Transverse colon (tissue), 4 donors: ENCODE data around the gene ARF6. TPM values are rescaled to one million over a fixed set of nuclear protein-coding genes. Genes with fewer than 3 reads are reported as not detected.

Experiments
- DNase-seq: peaks from one replicate; pipeline ENCODE4 v3.0.0-alpha.2; 2019
- H3K27ac ChIP-seq, 4 donors: fragments of 200-600 bp; sonication (generic); 2 replicates each; pipeline ENCODE4 v1.5.1; 2016 to 2018; ENCODE audit warnings: inconsistent platforms in 4 of 4
- H3K27me3 ChIP-seq: fragments of 200-600 bp; sonication (generic); 2 replicates; pipeline ENCODE4 v1.5.1; 2017; ENCODE audit warnings: inconsistent platforms
- H3K36me3 ChIP-seq, 4 donors: fragments of 200-600 bp; sonication (generic); 2 replicates each; pipeline ENCODE4 v1.5.1; 2017 to 2019; ENCODE audit warnings: inconsistent platforms in 4 of 4
- H3K4me1 ChIP-seq, 4 donors: fragments of 200-600 bp; sonication (generic); 2 replicates each; pipeline ENCODE4 v1.5.1; 2017 to 2020; ENCODE audit warnings: inconsistent platforms in 4 of 4
- H3K4me3 ChIP-seq, 4 donors: fragments of 200-600 bp; sonication (generic); 1 replicate in 1 of 4; 2 replicates in 3 of 4; pipeline versions ENCODE4 v1.5.1 to v1.6.1; 2017 to 2019; ENCODE audit warnings: inconsistent platforms in 4 of 4
- H3K9me3 ChIP-seq, 2 donors: fragments of 200-600 bp; sonication (generic); 2 replicates each; pipeline ENCODE4 v1.5.1; 2017 to 2019; ENCODE audit warnings: inconsistent platforms in 2 of 2
- EP300 ChIP-seq: sonication (generic); formaldehyde crosslinking; IDR thresholded peaks from one replicate; pipeline ENCODE4 v1.6.1; 2017; ENCODE audit warnings: antibody characterized with exemption, low read depth
- POLR2A ChIP-seq: fragments of 450-650 bp; IDR thresholded peaks from one replicate; pipeline ENCODE4 v1.6.1; 2016; ENCODE audit warnings: antibody characterized with exemption, mild to moderate bottlenecking, moderate library complexity
- POLR2AphosphoS5 ChIP-seq, 3 donors: sonication (generic); formaldehyde crosslinking; IDR thresholded peaks; one replicate each; pipeline ENCODE4 v1.6.1; 2016; ENCODE audit warnings: antibody characterized with exemption in 3 of 3
- WGBS, 2 donors: methylation state at CpG; one replicate each; pipeline ENCODE4 v1.1.5; 2018; ENCODE audit warnings: low coverage in 1 of 2; 5-methylcytosine and 5-hydroxymethylcytosine counted together
- in situ Hi-C, 4 donors: fragments of 200-750 bp; cut with MboI; loops; one replicate each; pipeline versions ENCODE4 v1.15.0 to v1.15.1; 2017; ENCODE audit warnings: low sequenced_read_pairs in 3 of 4, low pct_ligation_motif_present in 1 of 4, low pct_unique_long_range_greater_than_20kb in 1 of 4
- intact Hi-C: fragments of 100-400 bp; cut with DNase I; formaldehyde crosslinking; loops from one replicate; pipeline ENCODE4 v1.15.1; 2023; ENCODE audit warnings: low total_unique reads
- total RNA-seq, 4 donors: library from RNA; depleted of rRNA; stranded (reverse); fragments of >200 nt; gene quantifications; one replicate each; pipeline ENCODE4 v1.1.0, GENCODE V29; 2016
- TF ChIP-seq, protein P1 (sequence below), 5 experiments: fragments of 200-600 bp in 3 of 5; fragments of 450-650 bp in 2 of 5; sonication (generic) in 3 of 5; IDR thresholded peaks; 1 replicate in 2 of 5; 2 replicates in 3 of 5; pipeline ENCODE4 v1.5.1; 2016 to 2017; ENCODE audit warnings: antibody characterized with exemption in 5 of 5, inconsistent platforms in 3 of 5, mild to moderate bottlenecking in 2 of 5, moderate library complexity in 1 of 5

The ARF6 gene
- total RNA-seq, 4 donors from 2014 or later: 70.3 to 120 (median 101) TPM

DNA sequence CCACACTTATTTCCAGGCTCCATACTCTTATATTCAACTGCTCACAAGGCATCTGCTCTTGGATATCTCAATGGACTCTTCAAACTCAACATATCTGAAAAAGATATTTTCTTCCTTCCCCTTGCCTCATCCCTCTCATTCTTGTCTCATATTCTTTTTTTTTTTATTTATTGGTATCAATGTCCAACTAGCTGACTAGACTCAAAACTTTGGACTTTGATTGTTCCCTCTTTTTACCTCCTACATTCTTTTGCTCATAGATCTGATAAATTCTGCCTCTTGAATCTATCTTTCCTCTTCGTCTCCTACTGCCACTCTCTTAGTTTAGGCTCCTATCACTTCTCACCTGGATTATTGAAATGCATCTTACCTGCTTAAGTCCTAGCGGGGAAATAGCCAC is 25.8 kb downstream of the ARF6 start:
- in situ Hi-C loops: no loop called here
- intact Hi-C loops: no loop called here
- H3K27ac ChIP-seq: peak overlapping the region in 1 of 4 donors; percentile 26

DNA sequence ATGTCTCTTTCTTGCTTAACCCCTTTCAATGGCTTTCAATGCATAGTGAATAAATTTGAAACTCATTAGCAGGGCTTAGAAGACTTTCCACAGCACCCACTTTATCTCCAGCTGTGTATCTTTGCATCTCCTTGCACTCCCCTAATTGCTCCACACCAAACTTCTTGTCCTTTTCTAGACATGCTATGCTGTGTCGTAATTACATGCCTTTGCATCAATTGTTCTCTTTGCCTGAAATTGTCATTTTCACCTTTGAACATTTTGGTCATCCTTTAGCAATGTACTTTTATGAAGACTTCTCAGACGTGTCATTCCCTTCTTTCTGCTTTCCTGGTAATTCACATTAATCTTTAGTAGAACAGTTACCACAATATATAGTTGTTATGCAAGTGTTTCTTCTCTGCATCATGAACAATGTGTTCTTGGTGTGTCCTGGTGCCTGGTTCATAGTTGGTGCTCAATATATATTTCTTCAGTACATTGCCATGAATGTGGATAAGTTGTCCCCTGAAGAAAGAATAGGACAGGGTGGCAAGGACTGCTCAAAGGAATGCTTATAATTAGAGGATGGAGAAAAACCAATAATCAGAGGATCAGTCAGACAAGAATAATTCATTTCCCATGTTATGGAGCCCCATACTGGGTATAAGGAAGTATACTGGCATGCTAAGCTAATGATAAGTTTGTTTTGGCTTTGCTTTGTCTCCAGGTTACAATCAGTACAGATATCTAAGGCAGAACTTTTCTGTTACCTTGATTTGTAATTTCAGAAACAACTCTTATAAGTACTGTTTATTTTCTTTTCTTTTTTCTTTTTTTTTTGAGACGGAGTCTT is 27.2 kb downstream of the ARF6 start:
- H3K27ac ChIP-seq: peak overlapping the region in 3 of 4 donors; percentile 40 to 55 (median 48)
- no peaks in the 10 kb centered on the region for H3K9me3 ChIP-seq
- peaks cover 0 to 10% (median 0%) of the 10 kb centered on the region in 4 donors for H3K4me1 ChIP-seq
- in situ Hi-C loops: no loop called here
- no peak overlapping the region for H3K4me3 ChIP-seq
- intact Hi-C loops: no loop called here
- no peaks in the 10 kb centered on the region for H3K27me3 ChIP-seq
- DNase-seq: no peak
- TF ChIP-seq POLR2A (no peak), EP300 (no peak), POLR2AphosphoS5 (IDR thresholded peaks at IDR 0.05) (no peak)
- TF ChIP-seq, protein P1, sequence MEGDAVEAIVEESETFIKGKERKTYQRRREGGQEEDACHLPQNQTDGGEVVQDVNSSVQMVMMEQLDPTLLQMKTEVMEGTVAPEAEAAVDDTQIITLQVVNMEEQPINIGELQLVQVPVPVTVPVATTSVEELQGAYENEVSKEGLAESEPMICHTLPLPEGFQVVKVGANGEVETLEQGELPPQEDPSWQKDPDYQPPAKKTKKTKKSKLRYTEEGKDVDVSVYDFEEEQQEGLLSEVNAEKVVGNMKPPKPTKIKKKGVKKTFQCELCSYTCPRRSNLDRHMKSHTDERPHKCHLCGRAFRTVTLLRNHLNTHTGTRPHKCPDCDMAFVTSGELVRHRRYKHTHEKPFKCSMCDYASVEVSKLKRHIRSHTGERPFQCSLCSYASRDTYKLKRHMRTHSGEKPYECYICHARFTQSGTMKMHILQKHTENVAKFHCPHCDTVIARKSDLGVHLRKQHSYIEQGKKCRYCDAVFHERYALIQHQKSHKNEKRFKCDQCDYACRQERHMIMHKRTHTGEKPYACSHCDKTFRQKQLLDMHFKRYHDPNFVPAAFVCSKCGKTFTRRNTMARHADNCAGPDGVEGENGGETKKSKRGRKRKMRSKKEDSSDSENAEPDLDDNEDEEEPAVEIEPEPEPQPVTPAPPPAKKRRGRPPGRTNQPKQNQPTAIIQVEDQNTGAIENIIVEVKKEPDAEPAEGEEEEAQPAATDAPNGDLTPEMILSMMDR (IDR thresholded peaks at IDR 0.05): no peak
- WGBS, 2 donors: 60% methylated on average over 2 to 3 of the region's 3 CpGs
- H3K36me3 ChIP-seq: no peaks in the 10 kb centered on the region

More for the DNA sequence above, 25.8 kb downstream of the ARF6 start:
- no peaks in the 10 kb centered on the region for H3K27me3 ChIP-seq
- TF ChIP-seq POLR2AphosphoS5 (IDR thresholded peaks at IDR 0.05) (no peak), EP300 (no peak), POLR2A (no peak)
- TF ChIP-seq, protein P1 (IDR thresholded peaks at IDR 0.05): no peak
- no peak for DNase-seq
- H3K9me3 ChIP-seq: no peaks in the 10 kb centered on the region
- H3K36me3 ChIP-seq: no peaks in the 10 kb centered on the region
- 92 to 100% methylated on average over 2 of the region's 2 CpGs for WGBS, 2 donors
- H3K4me3 ChIP-seq: no peak overlapping the region
- peaks cover 0 to 13% (median 0%) of the 10 kb centered on the region in 4 donors for H3K4me1 ChIP-seq

DNA sequence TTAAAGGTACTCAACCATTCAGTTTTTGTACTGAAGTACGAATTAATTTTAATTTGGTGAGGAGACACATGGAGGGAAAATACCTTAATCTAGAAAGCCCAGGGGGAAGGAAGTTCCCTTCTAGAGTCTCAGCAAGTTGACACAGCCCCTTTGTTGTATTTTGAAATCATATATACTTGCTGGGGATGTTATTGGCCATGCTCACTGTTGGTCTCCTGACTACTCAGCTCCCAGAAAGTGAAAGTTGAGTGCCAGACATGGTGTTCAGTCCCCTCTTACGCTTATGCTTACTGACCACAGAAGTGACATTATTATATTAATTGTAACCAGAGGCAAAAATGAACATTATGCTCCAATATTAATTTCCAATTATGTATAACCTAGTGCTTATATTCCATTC is 28.1 kb downstream of the ARF6 start:
- intact Hi-C loops (no loop called here), in situ Hi-C loops (no loop called here)
- TF ChIP-seq, protein P1 (IDR thresholded peaks at IDR 0.05): no peak
- TF ChIP-seq EP300 (no peak), POLR2A (no peak), POLR2AphosphoS5 (IDR thresholded peaks at IDR 0.05) (no peak)
- Histone ChIP-seq H3K4me3 (no peak overlapping the region), H3K36me3 (no peaks in the 10 kb centered on the region), H3K4me1 (peaks cover 0 to 6% (median 0%) of the 10 kb centered on the region in 4 donors), H3K9me3 (no peaks in the 10 kb centered on the region), H3K27me3 (no peaks in the 10 kb centered on the region), H3K27ac (peak overlapping the region in 3 of 4 donors; percentile 21 to 55 (median 21))
- no peak for DNase-seq
- WGBS, 2 donors: 76 to 93% methylated on average over 2 of the region's 2 CpGs

DNA sequence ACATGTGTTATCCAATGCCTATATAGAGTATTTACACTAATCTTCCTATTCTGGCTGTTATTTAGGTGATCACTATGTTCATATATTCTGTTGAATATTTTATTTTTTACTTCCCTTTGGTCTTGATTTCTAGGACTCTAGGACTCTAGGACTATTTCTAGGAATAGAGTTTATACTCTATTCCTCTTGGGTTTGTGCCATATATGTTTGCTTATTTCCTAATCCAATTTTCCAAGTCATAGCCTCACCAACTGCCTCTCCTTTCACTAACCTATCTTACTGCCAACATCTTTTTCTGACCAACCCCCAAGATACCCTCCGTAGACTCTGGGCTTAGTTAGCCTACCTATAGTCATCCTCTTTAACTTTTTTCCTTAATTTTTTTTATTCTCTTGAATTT is 28.5 kb downstream of the ARF6 start:
- no peaks in the 10 kb centered on the region for H3K9me3 ChIP-seq
- DNase-seq: no peak
- no peaks in the 10 kb centered on the region for H3K36me3 ChIP-seq
- H3K4me1 ChIP-seq: peaks cover 0 to 6% (median 0%) of the 10 kb centered on the region in 4 donors
- in situ Hi-C loops (no loop called here), intact Hi-C loops (no loop called here)
- TF ChIP-seq, protein P1 (IDR thresholded peaks at IDR 0.05): no peak
- TF ChIP-seq POLR2A: no peak
- no peak for TF ChIP-seq POLR2AphosphoS5 (IDR thresholded peaks at IDR 0.05)
- TF ChIP-seq EP300: no peak
- no peak overlapping the region for H3K4me3 ChIP-seq
- no peak overlapping the region for H3K27ac ChIP-seq
- H3K27me3 ChIP-seq: no peaks in the 10 kb centered on the region
- WGBS, 2 donors: 95 to 100% methylated on average over 1 of the region's 1 CpG
